Thyroid gland (tissue), 4 donors: ENCODE results near the gene CLDN5. TPM values are rescaled to one million over a fixed set of nuclear protein-coding genes. Genes with fewer than 3 reads are reported as not detected.
A peak's percentile ranks its signal among the peaks of the same experiment; 100 is the strongest.

Experiments
- DNase-seq, 2 donors: peaks; one replicate each; pipeline ENCODE4 v3.0.0-alpha.2; 2019
- H3K27ac ChIP-seq, 3 donors: fragments of 200-600 bp; sonication (generic); 1 replicate in 2 of 3; 2 replicates in 1 of 3; pipeline ENCODE4 v1.5.1; 2016 to 2019; ENCODE audit warnings: mild to moderate bottlenecking in 1 of 3, moderate library complexity in 1 of 3
- H3K27me3 ChIP-seq: fragments of 200-600 bp; sonication (generic); one replicate; pipeline ENCODE4 v1.5.1; 2019
- H3K36me3 ChIP-seq, 2 donors: fragments of 200-600 bp; sonication (generic); one replicate each; pipeline ENCODE4 v1.5.1; 2016 to 2019
- H3K4me1 ChIP-seq, 2 donors: fragments of 200-600 bp; sonication (generic); one replicate each; pipeline ENCODE4 v1.5.1; 2017 to 2019
- H3K4me3 ChIP-seq, 3 donors: fragments of 200-600 bp; sonication (generic); replicated peaks in 1 of 3; 1 replicate in 2 of 3; 2 replicates in 1 of 3; pipeline ENCODE4 v1.5.1; 2016; ENCODE audit warnings: mild to moderate bottlenecking in 1 of 3
- H3K9me3 ChIP-seq: fragments of 200-600 bp; sonication (generic); one replicate; pipeline ENCODE4 v1.5.1; 2017
- CTCF ChIP-seq, 6 experiments: fragments of 200-600 bp in 3 of 6; fragments of 450-650 bp in 3 of 6; sonication (generic) in 3 of 6; IDR thresholded peaks; one replicate each; pipeline ENCODE4 v1.5.1; 2016 to 2019; ENCODE audit warnings: antibody characterized with exemption in 6 of 6, mild to moderate bottlenecking in 2 of 6, inconsistent platforms in 1 of 6, moderate library complexity in 1 of 6
- POLR2A ChIP-seq, 2 donors: fragments of 450-650 bp; IDR thresholded peaks; one replicate each; pipeline ENCODE4 v1.6.1; 2017; ENCODE audit warnings: antibody characterized with exemption in 2 of 2, mild to moderate bottlenecking in 2 of 2, moderate library complexity in 1 of 2
- WGBS, 2 donors: methylation state at CpG; one replicate each; pipeline ENCODE4 v1.1.5; 2017; 5-methylcytosine and 5-hydroxymethylcytosine counted together
- intact Hi-C: fragments of 100-400 bp; cut with DNase I; formaldehyde crosslinking; loops from one replicate; pipeline ENCODE4 v1.15.1; 2023
- total RNA-seq, 4 donors: library from RNA; depleted of rRNA; stranded (reverse); fragments of >200 nt; gene quantifications; one replicate each; pipeline ENCODE4 v1.2.3, GENCODE V29; 2016

Gene CLDN5
- total RNA-seq, 4 donors from 2014 or later = 71.8 to 303 (median 131) TPM

- no peak for TF ChIP-seq CTCF (IDR thresholded peaks at IDR 0.05)
- TF ChIP-seq POLR2A (IDR thresholded peaks at IDR 0.05) = no peak
- Histone ChIP-seq H3K9me3 (no peaks in the 10 kb centered on the region), H3K4me3 (no peak overlapping the region), H3K36me3 (no peaks in the 10 kb centered on the region), H3K27ac (peak overlapping the region in 1 of 3 donors; percentile 15), H3K4me1 (peaks cover 0 to 22% of the 10 kb centered on the region in 2 donors), H3K27me3 (no peaks in the 10 kb centered on the region)
- DNase-seq = no peak
- 21 to 38% methylated on average over 1 of the region's 1 CpG for WGBS, 2 donors
- intact Hi-C loops = no loop called here
Measured at GRCh38 chr22:19569276-19569640, 45.0 kb upstream of the CLDN5 start.

- H3K27ac ChIP-seq = peak overlapping the region in 2 of 3 donors; percentile 15
- TF ChIP-seq CTCF (IDR thresholded peaks at IDR 0.05) (no peak), POLR2A (IDR thresholded peaks at IDR 0.05) (no peak)
- no peaks in the 10 kb centered on the region for H3K9me3 ChIP-seq
- H3K4me1 ChIP-seq = peaks cover 0 to 22% of the 10 kb centered on the region in 2 donors
- H3K36me3 ChIP-seq = no peaks in the 10 kb centered on the region
- intact Hi-C loops = no loop called here
- WGBS, 2 donors = 73% methylated on average over 9 of the region's 9 CpGs
- no peaks in the 10 kb centered on the region for H3K27me3 ChIP-seq
- peak in 1 of 2 donors; percentile 22 for DNase-seq
- no peak overlapping the region for H3K4me3 ChIP-seq
Measured at GRCh38 chr22:19568337-19569275, 44.4 kb upstream of the CLDN5 start.

DNA sequence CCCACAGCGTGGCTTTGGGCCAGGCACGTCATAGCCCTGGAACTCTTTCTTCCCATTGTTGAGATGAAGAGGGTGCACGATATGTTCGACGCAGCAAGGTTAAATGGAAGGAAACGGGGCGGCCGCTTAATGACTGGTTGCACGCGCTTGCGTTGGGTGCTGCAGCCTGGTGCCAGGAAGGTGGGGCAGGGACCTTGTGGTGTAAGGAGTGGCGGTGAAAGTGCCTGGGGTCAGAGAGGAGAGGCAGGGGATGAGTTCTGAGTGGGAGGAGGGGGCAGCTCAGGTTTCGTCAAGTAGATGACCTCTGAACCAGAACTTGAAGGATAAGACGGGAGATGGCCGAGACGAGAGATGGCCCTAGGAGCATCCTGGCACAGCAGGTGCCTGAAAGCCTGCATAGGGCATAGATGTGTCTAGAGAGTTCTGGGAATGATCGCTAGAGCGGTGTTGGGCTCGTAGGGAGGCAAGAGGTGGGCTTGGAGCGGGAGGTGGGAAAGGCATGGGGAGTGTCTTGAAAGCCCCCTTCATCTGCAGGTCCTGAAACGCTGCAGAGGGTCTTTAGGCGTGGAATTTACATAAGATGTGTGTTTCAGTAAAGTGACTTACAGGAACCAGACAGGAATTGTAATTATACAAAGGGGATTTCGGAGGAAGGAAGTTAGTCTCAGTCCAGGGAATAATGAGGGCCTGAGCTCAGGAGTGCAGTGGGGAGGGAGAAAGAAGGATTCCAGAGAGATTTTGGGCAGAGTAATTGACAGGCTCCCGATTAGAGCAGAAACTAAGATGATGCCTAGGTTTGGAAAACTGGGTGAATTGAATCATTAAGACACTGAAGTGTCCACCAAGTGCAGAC, 43.2 kb upstream of the CLDN5 start:
- 85% methylated on average over 24 of the region's 24 CpGs for WGBS, 2 donors
- DNase-seq = no peak

GRCh38 chr22:19566279-19567156, 42.3 kb upstream of the CLDN5 start:
- no peak overlapping the region for H3K27ac ChIP-seq
- WGBS, 2 donors = 80 to 92% methylated on average over 34 to 48 of the region's 52 CpGs

More for the DNA sequence above, 43.2 kb upstream of the CLDN5 start:
- Histone ChIP-seq H3K27me3 (no peaks in the 10 kb centered on the region), H3K4me1 (peaks cover 0 to 22% of the 10 kb centered on the region in 2 donors), H3K36me3 (no peaks in the 10 kb centered on the region), H3K9me3 (no peaks in the 10 kb centered on the region), H3K27ac (no peak overlapping the region), H3K4me3 (no peak overlapping the region)
- TF ChIP-seq POLR2A (IDR thresholded peaks at IDR 0.05) (no peak), CTCF (IDR thresholded peaks at IDR 0.05) (no peak)
- intact Hi-C loops = no loop called here

More at GRCh38 chr22:19566279-19567156, 42.3 kb upstream of the CLDN5 start:
- TF ChIP-seq CTCF (IDR thresholded peaks at IDR 0.05) (no peak), POLR2A (IDR thresholded peaks at IDR 0.05) (no peak)
- Histone ChIP-seq H3K4me1 (peaks cover 0 to 18% of the 10 kb centered on the region in 2 donors), H3K27me3 (no peaks in the 10 kb centered on the region), H3K4me3 (no peak overlapping the region), H3K9me3 (no peaks in the 10 kb centered on the region), H3K36me3 (no peaks in the 10 kb centered on the region)
- no peak for DNase-seq
- intact Hi-C loops = no loop called here
